ENCODE measurements around the gene LAMC1. TPM values are rescaled to one million over a fixed set of nuclear protein-coding genes. Genes with fewer than 3 reads are reported as not detected.

The LAMC1 gene
- total RNA-seq, 1 experiment from 2014 or later = 10.8 TPM

- Histone ChIP-seq H3K9me2 (replicated peaks; ENCODE audit: insufficient read depth, low read length) (no peaks in the 10 kb centered on the region), H3K9ac (ENCODE audit: low read length) (no peak overlapping the region), H3K27ac (ENCODE audit: low read length) (no peak overlapping the region), H3K79me2 (ENCODE audit: low read length) (no peaks in the 10 kb centered on the region), H3K4me3 (ENCODE audit: low read length) (no peak overlapping the region), H3K4me2 (ENCODE audit: low read depth, low read length, poor library complexity, severe bottlenecking) (no peak overlapping the region), H3K9me3 (ENCODE audit: low read length) (no peaks in the 10 kb centered on the region), H4K20me1 (ENCODE audit: insufficient read depth, low read depth, low read length) (no peaks in the 10 kb centered on the region), H2AFZ (ENCODE audit: low read length) (no peak overlapping the region), H3K36me3 (ENCODE audit: insufficient read depth, low read length) (no peaks in the 10 kb centered on the region), H3K27me3 (ENCODE audit: low read length) (no peaks in the 10 kb centered on the region), H3K4me1 (ENCODE audit: low read length) (no peaks in the 10 kb centered on the region)
- no peak for DNase-seq
Measured at GRCh38 chr1:183180634-183181056, 157.4 kb downstream of the LAMC1 start.

- no peak for DNase-seq
- Histone ChIP-seq H3K4me1 (ENCODE audit: low read length) (no peaks in the 10 kb centered on the region), H3K79me2 (ENCODE audit: low read length) (no peaks in the 10 kb centered on the region), H3K36me3 (ENCODE audit: insufficient read depth, low read length) (no peaks in the 10 kb centered on the region), H3K4me3 (ENCODE audit: low read length) (no peak within 1 kb of the TSS), H3K9me3 (ENCODE audit: low read length) (no peaks in the 10 kb centered on the region), H2AFZ (ENCODE audit: low read length) (no peak within 1 kb of the TSS), H3K9ac (ENCODE audit: low read length) (no peak within 1 kb of the TSS), H4K20me1 (ENCODE audit: insufficient read depth, low read depth, low read length) (no peaks in the 10 kb centered on the region), H3K9me2 (replicated peaks; ENCODE audit: insufficient read depth, low read length) (no peaks in the 10 kb centered on the region), H3K27me3 (ENCODE audit: low read length) (no peaks in the 10 kb centered on the region), H3K4me2 (ENCODE audit: low read depth, low read length, poor library complexity, severe bottlenecking) (no peak within 1 kb of the TSS), H3K27ac (ENCODE audit: low read length) (no peak within 1 kb of the TSS)
Measured at GRCh38 chr1:183185941-183186490, 162.8 kb downstream of the LAMC1 start, which contains the start of gene LAMC2. LAMC2 (plus strand) TSS chr1:183186264; CDS start chr1:183186353, 89 bp downstream.

GRCh38 chr1:183186841-183187240 is 163.6 kb downstream of the LAMC1 start:
- Histone ChIP-seq H2AFZ (ENCODE audit: low read length) (no peak overlapping the region), H4K20me1 (ENCODE audit: insufficient read depth, low read depth, low read length) (no peaks in the 10 kb centered on the region), H3K4me2 (ENCODE audit: low read depth, low read length, poor library complexity, severe bottlenecking) (no peak overlapping the region), H3K4me3 (ENCODE audit: low read length) (no peak overlapping the region), H3K9me3 (ENCODE audit: low read length) (no peaks in the 10 kb centered on the region), H3K27ac (ENCODE audit: low read length) (no peak overlapping the region), H3K79me2 (ENCODE audit: low read length) (no peaks in the 10 kb centered on the region), H3K4me1 (ENCODE audit: low read length) (no peaks in the 10 kb centered on the region), H3K27me3 (ENCODE audit: low read length) (no peaks in the 10 kb centered on the region), H3K9me2 (replicated peaks; ENCODE audit: insufficient read depth, low read length) (no peaks in the 10 kb centered on the region), H3K9ac (ENCODE audit: low read length) (no peak overlapping the region), H3K36me3 (ENCODE audit: insufficient read depth, low read length) (no peaks in the 10 kb centered on the region)
- DNase-seq = no peak

- H3K4me2 ChIP-seq (ENCODE audit: low read depth, low read length, poor library complexity, severe bottlenecking) = no peak overlapping the region
Measured at GRCh38 chr1:183188240-183188639, 165.0 kb downstream of the LAMC1 start.

GRCh38 chr1:183191833-183192232 is 168.6 kb downstream of the LAMC1 start:
- H3K9me3 ChIP-seq (ENCODE audit: low read length) = no peaks in the 10 kb centered on the region
- H3K27ac ChIP-seq (ENCODE audit: low read length) = no peak overlapping the region
- H3K9ac ChIP-seq (ENCODE audit: low read length) = no peak overlapping the region
- no peak overlapping the region for H3K4me3 ChIP-seq (ENCODE audit: low read length)
- no peak overlapping the region for H3K4me2 ChIP-seq (ENCODE audit: low read depth, low read length, poor library complexity, severe bottlenecking)
- no peaks in the 10 kb centered on the region for H3K27me3 ChIP-seq (ENCODE audit: low read length)
- H2AFZ ChIP-seq (ENCODE audit: low read length) = no peak overlapping the region
- no peaks in the 10 kb centered on the region for H3K4me1 ChIP-seq (ENCODE audit: low read length)
- H4K20me1 ChIP-seq (ENCODE audit: insufficient read depth, low read depth, low read length) = no peaks in the 10 kb centered on the region
- no peak for DNase-seq
- no peaks in the 10 kb centered on the region for H3K36me3 ChIP-seq (ENCODE audit: insufficient read depth, low read length)
- H3K9me2 ChIP-seq (replicated peaks; ENCODE audit: insufficient read depth, low read length) = no peaks in the 10 kb centered on the region
- no peaks in the 10 kb centered on the region for H3K79me2 ChIP-seq (ENCODE audit: low read length)

More at GRCh38 chr1:183188240-183188639, 165.0 kb downstream of the LAMC1 start:
- no peaks in the 10 kb centered on the region for H3K27me3 ChIP-seq (ENCODE audit: low read length)
- no peak overlapping the region for H2AFZ ChIP-seq (ENCODE audit: low read length)
- no peaks in the 10 kb centered on the region for H3K4me1 ChIP-seq (ENCODE audit: low read length)
- H3K4me3 ChIP-seq (ENCODE audit: low read length) = no peak overlapping the region
- H3K9me2 ChIP-seq (replicated peaks; ENCODE audit: insufficient read depth, low read length) = no peaks in the 10 kb centered on the region
- H4K20me1 ChIP-seq (ENCODE audit: insufficient read depth, low read depth, low read length) = no peaks in the 10 kb centered on the region
- H3K9ac ChIP-seq (ENCODE audit: low read length) = no peak overlapping the region
- H3K79me2 ChIP-seq (ENCODE audit: low read length) = no peaks in the 10 kb centered on the region
- no peak for DNase-seq
- no peaks in the 10 kb centered on the region for H3K36me3 ChIP-seq (ENCODE audit: insufficient read depth, low read length)
- no peak overlapping the region for H3K27ac ChIP-seq (ENCODE audit: low read length)
- no peaks in the 10 kb centered on the region for H3K9me3 ChIP-seq (ENCODE audit: low read length)

- H3K4me3 ChIP-seq (ENCODE audit: low read length) = no peak overlapping the region
- no peak for DNase-seq
- no peaks in the 10 kb centered on the region for H3K9me2 ChIP-seq (replicated peaks; ENCODE audit: insufficient read depth, low read length)
- no peaks in the 10 kb centered on the region for H3K27me3 ChIP-seq (ENCODE audit: low read length)
- no peaks in the 10 kb centered on the region for H3K79me2 ChIP-seq (ENCODE audit: low read length)
- H3K9me3 ChIP-seq (ENCODE audit: low read length) = no peaks in the 10 kb centered on the region
- H3K4me1 ChIP-seq (ENCODE audit: low read length) = no peaks in the 10 kb centered on the region
- H2AFZ ChIP-seq (ENCODE audit: low read length) = no peak overlapping the region
- no peak overlapping the region for H3K4me2 ChIP-seq (ENCODE audit: low read depth, low read length, poor library complexity, severe bottlenecking)
- no peak overlapping the region for H3K27ac ChIP-seq (ENCODE audit: low read length)
- no peaks in the 10 kb centered on the region for H3K36me3 ChIP-seq (ENCODE audit: insufficient read depth, low read length)
- H3K9ac ChIP-seq (ENCODE audit: low read length) = no peak overlapping the region
- no peaks in the 10 kb centered on the region for H4K20me1 ChIP-seq (ENCODE audit: insufficient read depth, low read depth, low read length)
Measured at GRCh38 chr1:183193963-183194525, 170.8 kb downstream of the LAMC1 start.

GRCh38 chr1:183194527-183195141 is 171.4 kb downstream of the LAMC1 start:
- Histone ChIP-seq H3K9me2 (replicated peaks; ENCODE audit: insufficient read depth, low read length) (no peaks in the 10 kb centered on the region), H3K4me3 (ENCODE audit: low read length) (no peak overlapping the region), H3K9ac (ENCODE audit: low read length) (no peak overlapping the region), H3K4me1 (ENCODE audit: low read length) (no peaks in the 10 kb centered on the region), H3K27me3 (ENCODE audit: low read length) (no peaks in the 10 kb centered on the region), H3K27ac (ENCODE audit: low read length) (no peak overlapping the region), H4K20me1 (ENCODE audit: insufficient read depth, low read depth, low read length) (no peaks in the 10 kb centered on the region), H3K36me3 (ENCODE audit: insufficient read depth, low read length) (no peaks in the 10 kb centered on the region), H3K9me3 (ENCODE audit: low read length) (no peaks in the 10 kb centered on the region), H3K4me2 (ENCODE audit: low read depth, low read length, poor library complexity, severe bottlenecking) (no peak overlapping the region), H3K79me2 (ENCODE audit: low read length) (no peaks in the 10 kb centered on the region), H2AFZ (ENCODE audit: low read length) (no peak overlapping the region)
- DNase-seq = no peak

- Histone ChIP-seq H3K9me2 (replicated peaks; ENCODE audit: insufficient read depth, low read length) (no peaks in the 10 kb centered on the region), H3K4me3 (ENCODE audit: low read length) (no peak overlapping the region), H3K27me3 (ENCODE audit: low read length) (no peaks in the 10 kb centered on the region), H3K4me1 (ENCODE audit: low read length) (no peaks in the 10 kb centered on the region), H3K9me3 (ENCODE audit: low read length) (no peaks in the 10 kb centered on the region), H4K20me1 (ENCODE audit: insufficient read depth, low read depth, low read length) (no peaks in the 10 kb centered on the region), H3K4me2 (ENCODE audit: low read depth, low read length, poor library complexity, severe bottlenecking) (no peak overlapping the region), H3K79me2 (ENCODE audit: low read length) (no peaks in the 10 kb centered on the region), H2AFZ (ENCODE audit: low read length) (no peak overlapping the region), H3K9ac (ENCODE audit: low read length) (no peak overlapping the region), H3K27ac (ENCODE audit: low read length) (no peak overlapping the region), H3K36me3 (ENCODE audit: insufficient read depth, low read length) (no peaks in the 10 kb centered on the region)
- DNase-seq = no peak
Measured at GRCh38 chr1:183195142-183195574, 171.9 kb downstream of the LAMC1 start.

Data from Karpas-422 (cell line).